Measurements from ENCODE around the gene URM1.

The URM1 gene

GRCh38 chr9:128349772-128350171 lies 21.4 kb upstream of the URM1 start:
- no peak for DNase-seq

DNA sequence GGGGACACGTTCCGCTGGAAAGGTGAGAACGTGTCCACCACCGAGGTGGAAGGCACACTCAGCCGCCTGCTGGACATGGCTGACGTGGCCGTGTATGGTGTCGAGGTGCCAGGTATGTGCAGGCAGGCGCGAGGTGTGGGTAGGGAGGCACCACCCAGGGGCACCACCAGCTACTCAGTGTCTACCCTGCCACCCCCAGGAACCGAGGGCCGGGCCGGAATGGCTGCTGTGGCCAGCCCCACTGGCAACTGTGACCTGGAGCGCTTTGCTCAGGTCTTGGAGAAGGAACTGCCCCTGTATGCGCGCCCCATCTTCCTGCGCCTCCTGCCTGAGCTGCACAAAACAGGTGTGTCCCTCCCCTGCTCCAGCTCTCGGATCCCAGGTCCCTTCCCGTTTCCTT lies 15.7 kb upstream of the URM1 start:
- DNase-seq = no peak

- no peak for DNase-seq
These were observed 13.1 kb upstream of the URM1 start for GRCh38 chr9:128358090-128358489.

- no peak for DNase-seq
These were observed 12.3 kb upstream of the URM1 start for GRCh38 chr9:128358861-128359260.

- DNase-seq = no peak
These were observed 10.3 kb upstream of the URM1 start for GRCh38 chr9:128360826-128361225.

DNA sequence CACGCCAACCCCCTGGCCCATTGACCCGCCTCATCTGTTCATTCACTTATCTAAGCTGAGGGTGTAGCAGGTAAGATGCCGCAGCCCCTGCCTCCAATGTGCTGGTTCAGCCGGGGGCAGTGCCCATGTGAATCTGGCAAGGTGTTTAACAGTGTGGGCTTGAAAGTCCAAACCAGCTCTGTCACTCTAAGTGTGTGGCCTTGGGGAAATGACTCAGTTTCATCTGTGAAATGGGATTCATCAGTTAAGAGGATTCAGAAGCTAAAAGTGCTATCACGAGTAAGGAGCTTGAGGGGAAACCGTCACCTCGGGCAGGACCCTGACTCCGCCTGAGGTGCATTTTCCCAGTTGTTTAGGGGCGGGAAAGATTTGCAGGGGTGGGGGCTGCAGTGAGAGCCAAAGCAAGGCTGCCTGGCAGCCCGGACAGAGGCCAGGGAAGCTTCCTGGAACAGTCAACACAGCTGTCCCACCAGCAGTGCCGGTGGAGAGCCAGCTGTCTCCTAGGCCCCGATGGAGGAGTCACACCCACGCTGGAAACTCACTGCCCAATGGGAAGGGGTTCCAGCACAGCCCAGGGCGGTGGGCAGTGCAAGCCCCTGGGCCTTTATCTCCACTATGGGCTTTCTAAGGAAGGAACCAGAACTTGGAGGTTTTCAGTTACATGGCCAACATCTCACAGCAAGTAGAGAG lies 9.7 kb upstream of the URM1 start:
- no peak for DNase-seq

DNA sequence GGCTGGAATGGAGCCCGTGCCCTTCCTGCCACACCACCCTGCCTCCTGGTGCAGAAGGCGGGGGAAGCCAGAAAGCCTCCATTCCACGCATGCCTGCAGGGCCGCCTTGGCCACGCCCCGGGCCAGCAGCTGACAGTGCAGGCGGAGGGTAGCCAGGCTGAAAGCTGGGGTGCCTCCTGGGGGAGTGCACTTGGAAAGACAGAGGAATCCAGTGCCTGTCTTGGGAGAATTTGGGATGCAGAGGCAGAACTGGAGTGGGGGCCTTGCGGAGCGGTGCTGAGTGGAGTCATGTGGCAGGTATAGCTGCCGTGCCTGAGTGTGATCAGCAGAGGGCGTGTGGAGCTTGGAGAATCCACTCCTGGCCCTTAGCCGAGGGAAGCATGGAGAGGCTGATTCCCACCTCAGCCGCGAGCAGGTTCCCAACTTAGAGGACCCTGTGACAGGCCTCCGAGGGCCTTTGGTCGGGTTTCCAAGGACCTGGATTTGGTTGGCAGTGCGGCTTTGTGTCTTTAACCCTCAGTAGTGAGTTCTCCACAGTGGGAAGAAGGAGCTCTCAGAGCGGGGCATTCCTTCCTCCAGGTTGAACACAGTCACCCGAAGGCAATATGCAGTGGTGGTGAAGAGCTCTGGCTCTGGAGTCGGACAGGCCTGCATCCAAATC lies 9.1 kb upstream of the URM1 start:
- peak; percentile 92 for DNase-seq

- DNase-seq = no peak
These were observed 8.4 kb upstream of the URM1 start for GRCh38 chr9:128362774-128363173.

DNA sequence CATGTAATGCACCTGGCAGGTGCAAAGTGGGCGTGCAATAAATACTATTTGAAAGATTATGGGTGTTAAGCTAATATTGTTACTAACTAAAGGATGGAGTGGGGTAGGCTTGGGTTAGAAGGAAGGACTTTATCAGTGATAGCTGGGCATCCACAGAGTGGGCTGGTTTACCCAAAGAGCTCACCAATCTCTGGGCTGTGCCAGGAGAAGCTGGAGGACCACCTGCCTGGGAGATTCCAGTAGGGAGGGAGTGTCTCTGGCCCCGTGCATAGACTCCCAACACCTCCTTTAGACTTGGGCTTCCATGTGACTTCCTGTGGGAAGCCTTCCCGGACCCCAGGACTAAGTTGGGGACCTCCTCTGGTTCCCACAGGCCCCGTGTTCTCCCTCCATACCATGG lies 5.6 kb upstream of the URM1 start:
- no peak for DNase-seq

DNA sequence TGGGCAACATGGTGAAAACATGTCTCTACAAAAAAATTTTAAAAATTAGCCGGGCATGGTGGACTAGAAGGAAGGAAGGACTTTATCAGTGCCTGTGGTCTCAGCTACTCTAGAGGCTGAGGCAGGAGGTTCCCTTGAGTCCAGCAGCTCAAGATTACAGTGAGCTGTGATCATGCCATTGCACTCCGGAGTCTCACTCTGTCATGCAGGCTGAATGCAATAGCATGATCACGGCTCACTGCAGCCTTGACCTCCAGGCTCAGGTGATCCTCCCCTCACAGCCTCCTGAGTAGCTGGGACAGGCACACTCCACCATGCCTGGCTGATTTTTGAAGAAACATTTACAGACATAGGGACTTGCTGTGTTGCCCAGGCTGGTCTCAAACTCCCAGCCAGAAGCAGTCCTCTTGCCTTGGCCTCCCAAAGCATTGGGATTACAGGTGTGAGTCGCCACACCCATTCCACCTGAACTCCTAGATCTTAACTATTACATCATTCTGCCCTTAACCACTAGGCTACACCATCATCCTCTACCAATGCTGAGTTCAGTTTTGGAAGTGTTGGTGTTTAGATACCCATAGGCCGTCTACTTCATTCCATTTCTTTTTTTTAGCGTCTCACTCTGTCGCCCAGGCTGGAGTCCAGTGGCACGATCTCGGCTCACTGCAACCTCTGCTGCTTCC lies 2.0 kb upstream of the URM1 start:
- no peak for DNase-seq

- no peak for DNase-seq
These were observed 815 bp upstream of the URM1 start for GRCh38 chr9:128370367-128370751.

DNA sequence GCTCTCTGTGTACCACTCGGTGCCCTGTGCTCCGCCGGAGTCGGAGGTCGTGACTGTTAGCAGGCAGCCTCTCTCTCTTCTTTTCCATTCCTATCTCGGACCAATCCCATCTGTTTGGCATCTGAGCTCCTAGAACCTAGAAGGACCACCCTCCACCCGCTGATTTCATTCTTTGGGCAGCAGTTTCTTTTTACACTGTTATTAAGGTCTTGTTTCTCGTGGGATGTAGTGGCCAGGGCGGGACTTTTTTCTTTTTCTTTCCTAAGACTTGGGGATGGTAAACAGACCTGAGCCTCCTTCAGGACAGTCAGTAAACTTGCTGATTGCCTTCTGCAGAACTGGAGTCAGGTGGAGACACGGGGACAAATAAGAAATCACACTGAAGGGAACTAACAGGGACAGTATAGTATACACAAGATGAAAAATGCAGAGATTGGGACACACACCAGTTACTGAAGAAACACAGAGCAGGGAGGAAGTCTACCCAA lies 500 bp downstream of the URM1 start:
- no peak for DNase-seq

- no peak for DNase-seq
These were observed 1.0 kb downstream of the URM1 start for GRCh38 chr9:128372188-128372641.

DNA sequence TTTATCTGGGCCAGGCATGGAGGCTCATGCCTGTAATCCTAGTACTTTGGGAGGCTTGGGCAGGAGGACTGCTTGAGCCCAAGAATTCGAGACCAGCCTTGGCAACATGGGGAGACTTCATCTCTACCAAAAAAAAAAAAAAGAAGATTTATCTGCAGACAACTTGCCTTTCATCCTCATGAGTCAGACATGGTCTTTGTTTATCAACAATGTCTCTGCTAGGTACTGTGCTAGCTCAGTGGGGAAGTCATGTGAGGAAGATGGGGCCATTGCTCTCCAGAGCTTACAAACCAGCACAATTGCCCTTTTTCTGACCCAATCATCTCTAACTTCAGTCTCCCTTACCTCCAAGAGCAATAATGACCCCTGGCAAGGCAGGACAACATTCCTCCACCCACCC lies 1.6 kb downstream of the URM1 start:
- no peak for DNase-seq

- no peak for DNase-seq
These were observed 3.1 kb downstream of the URM1 start for GRCh38 chr9:128374221-128374675.

DNA sequence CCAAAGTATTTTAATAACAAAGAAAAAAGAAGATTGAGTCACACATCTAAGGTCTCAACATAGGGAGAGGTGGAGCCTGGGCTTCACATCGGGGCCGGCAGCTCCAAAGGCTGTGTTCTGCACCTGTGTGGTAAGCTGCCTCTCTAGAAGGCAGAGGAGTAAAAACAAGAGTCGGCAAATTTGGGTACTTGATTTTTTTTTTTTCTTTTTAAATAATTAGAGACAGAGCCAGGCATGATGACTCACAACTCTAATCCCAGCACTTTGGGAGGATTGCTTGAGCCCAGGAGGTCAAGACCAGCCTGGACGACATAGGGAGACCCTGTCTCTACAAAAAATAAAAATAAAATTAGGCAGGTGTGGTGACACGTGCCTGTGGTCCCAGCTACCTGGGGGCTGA lies 4.7 kb downstream of the URM1 start:
- DNase-seq = no peak

- DNase-seq = no peak
These were observed 11.1 kb downstream of the URM1 start for GRCh38 chr9:128382261-128382660.

- no peak for DNase-seq
These were observed 12.0 kb downstream of the URM1 start for GRCh38 chr9:128383007-128383753.

DNA sequence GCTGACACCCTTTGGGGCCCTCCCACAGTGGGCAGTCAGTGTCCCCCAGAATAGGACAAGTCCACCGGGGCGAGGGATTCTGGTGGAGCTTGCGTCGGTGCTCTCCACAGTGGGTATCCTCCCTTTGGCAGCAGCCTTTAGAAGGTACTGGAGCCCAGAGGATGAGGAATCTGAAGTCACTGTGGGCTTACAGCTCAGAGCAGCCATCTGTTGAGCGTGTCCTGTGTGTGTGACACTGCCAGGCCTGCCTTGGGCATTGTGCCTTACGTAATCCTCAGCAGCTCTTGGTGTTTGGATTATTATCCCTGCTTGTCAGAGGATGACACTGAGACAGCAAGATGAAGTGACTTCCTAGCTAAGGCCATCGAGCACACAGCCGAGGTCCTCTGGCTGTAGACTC lies 12.6 kb downstream of the URM1 start:
- no peak for DNase-seq

- DNase-seq = no peak
These were observed 13.8 kb downstream of the URM1 start for GRCh38 chr9:128384801-128385495.

DNA sequence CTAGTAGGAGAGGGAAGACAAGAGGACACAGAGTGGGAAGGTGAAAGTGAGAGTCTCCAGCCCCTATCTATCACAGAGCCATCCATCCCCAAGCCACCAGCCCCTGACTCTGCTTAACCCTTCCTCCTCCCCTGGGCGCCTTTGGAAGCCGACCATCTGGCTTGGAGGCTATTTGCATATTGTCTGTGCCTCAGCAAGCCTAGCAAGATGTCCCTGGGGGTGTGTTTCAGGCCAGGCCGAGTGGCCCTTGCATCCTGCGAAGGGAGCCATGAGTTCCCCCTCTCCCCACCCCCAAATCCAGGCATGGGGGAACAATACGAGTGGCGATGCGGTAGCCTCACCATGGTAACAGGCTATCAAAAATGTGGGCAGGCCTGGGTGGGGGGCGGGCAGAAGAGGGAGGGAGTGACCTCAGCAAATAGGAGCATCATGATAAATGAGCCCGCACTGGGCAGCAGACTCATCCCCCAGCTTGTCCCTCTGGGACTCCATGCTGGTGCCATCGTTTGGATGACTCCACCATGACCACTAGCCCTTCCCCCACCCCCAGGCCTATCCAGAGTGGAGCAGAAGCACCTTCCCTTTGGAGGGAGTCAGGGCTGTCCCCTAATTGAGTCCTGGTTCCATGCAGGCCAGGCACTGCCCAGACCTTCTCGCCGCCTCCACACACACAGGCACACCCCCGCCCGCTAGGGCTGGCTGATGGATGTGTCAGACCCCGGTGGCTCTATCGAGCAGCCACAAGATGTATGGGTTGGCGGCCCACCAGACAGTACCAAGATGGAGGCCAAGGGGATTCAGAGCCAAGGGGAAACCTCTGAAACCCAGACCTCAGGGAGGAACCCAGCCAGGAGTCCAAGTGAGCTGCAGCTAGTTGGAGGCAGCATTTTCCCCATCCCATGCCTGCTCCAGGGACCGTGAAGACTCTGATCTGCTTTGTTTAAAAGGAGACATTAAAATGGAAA lies 14.6 kb downstream of the URM1 start:
- no peak for DNase-seq

Data from islet precursor cell (in vitro differentiated cells).